ENCODE measurements around the gene HIBADH. TPM values are rescaled to one million over a fixed set of nuclear protein-coding genes. Genes with fewer than 3 reads are reported as not detected.

The HIBADH gene
- total and polyA plus RNA-seq, 10 of the 15 experiments (the other 5 are each of a cell fraction or from before 2014, with no cell fraction given): 8.7 to 36.1 (median 18.6) TPM

- TF ChIP-seq CUX1 (IDR thresholded peaks at IDR 0.05; ENCODE audit: insufficient replicate concordance, low read depth, low read length) (no peak), ZNF384 (IDR thresholded peaks at IDR 0.05; ENCODE audit: borderline replicate concordance, low read depth, low read length) (no peak), ESRRA (IDR thresholded peaks at IDR 0.05; ENCODE audit: low read length) (no peak), ETV6 (conservative IDR thresholded peaks at IDR 0.05 in 1 of 2, IDR thresholded peaks at IDR 0.05 in 1 of 2; ENCODE audit: borderline replicate concordance in 1 of 2, low read depth in 1 of 2) (no peak), PAX5 (IDR thresholded peaks at IDR 0.05; ENCODE audit: borderline replicate concordance, low read depth, low read length) (no peak), DPF2 (IDR thresholded peaks at IDR 0.05) (no peak), SRF (IDR thresholded peaks at IDR 0.05; ENCODE audit: low read depth in 2 of 2, low read length in 2 of 2) (no peak), CHD4 (IDR thresholded peaks at IDR 0.05) (no peak), STAT3 (IDR thresholded peaks at IDR 0.05; ENCODE audit: low read depth, low read length) (no peak), HCFC1 (IDR thresholded peaks at IDR 0.05; ENCODE audit: low read length) (no peak)
Measured at GRCh38 chr7:27595009-27595408, 67.7 kb downstream of the HIBADH start (continued).
